Measurements from ENCODE around the gene KRT6B.

The KRT6B gene

DNA sequence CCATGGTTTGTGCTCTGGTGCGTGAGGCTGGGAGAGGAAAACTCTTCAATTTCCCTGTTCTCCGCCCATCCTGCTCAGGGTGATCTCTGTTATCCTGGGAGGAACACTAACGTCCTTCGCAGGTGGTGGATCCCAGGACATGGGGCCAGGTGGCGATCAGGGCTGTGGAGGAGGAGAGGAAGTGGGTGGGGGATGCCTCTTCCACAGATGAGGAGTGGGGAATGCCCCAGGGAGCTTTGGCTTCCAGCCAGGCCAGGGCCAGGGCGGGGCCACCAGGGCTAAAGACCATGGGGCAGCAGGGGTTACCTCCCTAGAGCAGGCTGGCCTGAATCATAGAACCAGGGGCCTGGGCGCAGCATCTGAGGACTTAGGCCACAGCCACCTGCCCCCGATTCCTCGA, 14.4 kb downstream of the KRT6B start:
- in situ Hi-C loops (cut with MboI; ENCODE audit: low sequenced_read_pairs), result no loop called here

DNA sequence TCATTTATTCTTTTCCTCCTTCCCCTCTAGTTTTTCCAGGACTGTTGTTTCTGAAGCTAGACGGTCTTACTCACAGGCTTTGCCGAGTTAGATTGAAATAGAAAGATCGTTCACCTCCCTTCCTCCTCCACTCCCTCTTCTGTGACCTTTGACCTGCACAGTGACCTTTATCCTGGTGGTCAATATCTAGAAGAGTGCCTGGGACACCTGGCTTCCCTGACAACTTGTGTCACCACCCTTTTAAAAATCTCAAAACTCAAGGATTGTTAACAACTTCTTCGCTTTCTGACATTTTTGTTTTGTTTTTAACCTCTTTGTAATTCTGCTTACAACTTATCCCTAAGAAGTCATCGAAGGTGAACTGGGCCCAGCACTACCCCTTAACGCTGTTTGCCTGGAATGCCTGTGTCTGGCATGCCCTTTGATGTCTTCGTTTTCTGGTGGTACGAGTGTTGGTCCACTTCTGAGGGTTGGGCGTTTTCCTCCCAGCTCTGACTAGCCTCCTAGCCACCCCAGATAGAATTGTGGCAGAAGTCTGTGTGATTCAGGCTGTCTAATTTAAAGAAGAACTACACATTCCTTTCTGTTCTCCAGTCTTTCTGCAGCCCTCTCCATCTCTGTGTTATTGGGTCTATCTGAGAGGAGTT, 15.0 kb downstream of the KRT6B start:
- in situ Hi-C loops (cut with MboI; ENCODE audit: low sequenced_read_pairs), result no loop called here

DNA sequence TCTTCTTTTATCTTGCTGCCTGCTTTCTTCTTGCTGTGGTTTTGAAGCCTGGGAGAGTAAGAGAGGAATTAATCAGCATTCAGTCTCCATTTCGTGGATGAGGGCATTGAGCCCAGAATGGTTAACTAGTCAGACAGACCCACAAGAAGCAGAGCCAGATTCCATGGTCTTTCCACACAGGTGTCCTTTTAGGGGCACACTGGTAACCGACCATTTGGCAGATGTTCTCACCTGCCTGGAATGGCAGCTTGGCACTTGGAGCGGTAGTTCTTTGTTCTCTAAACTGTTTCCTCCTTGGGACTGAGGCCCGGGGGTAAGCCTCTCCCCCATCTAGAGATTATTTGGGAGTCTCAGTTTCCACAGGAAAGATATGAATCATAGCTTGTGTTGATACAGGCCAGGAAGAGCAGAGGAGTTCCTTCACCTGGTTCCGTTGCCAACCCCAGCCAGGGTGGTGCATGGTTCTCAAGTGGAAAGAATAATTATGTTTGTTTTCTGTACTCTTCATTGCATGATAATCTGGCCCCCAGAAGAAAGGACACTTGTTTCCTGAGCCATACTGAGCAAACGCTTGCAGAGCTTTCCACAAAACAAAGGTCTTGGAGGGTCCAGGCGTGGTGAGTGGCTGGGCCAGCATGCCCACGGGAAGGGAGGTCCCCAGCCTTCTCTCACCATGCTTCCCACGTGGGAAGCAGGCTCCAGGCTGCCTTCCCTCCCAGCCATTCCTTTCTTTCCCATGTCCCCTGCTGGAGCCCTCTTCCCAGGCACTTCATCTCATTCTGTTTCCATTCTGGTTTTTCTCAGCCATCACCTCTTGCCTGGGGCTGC, 15.7 kb downstream of the KRT6B start:
- in situ Hi-C loops (cut with MboI; ENCODE audit: low sequenced_read_pairs), result no loop called here

DNA sequence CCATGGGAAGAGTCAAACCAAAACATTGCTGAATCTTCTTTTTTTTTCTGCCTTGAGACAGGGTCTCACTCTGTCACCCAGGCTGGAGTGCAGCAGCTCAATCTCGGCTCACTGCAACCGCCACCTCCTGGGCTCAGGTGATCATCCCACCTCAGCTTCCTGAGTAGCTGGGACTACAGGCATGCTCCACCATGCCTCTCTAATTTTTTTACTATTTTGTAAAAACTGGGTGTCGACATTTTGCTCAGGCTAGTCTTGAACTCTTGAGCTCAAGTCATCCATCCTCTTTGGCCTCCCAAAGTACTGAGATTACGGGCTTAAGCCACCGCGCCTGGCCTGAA, 16.3 kb downstream of the KRT6B start:
- in situ Hi-C loops (cut with MboI; ENCODE audit: low sequenced_read_pairs), result no loop called here

DNA sequence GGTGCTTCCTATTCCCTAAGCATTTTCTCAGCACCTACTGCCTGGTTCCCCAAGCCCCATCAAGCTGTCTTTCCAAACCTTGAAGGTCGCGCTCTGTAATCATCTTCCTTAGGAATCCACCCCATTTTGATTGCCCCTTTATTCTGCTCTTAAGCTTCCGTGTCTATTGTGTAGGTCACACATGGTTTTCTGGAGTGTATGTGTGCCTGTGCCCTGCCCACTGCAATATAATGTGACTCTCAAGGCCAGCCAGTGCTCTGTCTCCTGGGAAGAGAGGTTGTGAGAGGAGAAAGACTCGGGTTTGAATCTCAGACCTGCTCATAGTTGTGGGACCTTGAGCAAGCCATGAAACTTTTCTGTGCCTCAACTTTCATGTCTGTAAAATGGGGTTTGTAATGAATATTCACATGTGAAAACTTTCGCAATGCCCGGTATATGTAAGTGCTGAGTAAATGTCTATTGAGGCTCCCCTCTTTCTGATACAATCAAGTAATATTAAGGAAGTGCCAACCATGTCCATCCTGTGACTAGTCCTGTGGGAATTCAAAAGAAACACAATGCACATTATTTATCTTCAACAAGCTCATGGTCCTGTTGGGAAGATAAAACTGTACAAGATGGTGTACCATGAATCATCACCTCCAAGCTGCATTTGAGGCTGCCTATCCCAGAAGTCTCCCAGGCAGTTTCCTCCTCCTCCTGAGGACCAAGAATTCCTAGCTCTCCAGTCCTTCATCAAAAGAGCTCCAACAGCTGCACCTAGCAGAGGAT, 17.0 kb downstream of the KRT6B start:
- in situ Hi-C loops (cut with MboI; ENCODE audit: low sequenced_read_pairs), result no loop called here

DNA sequence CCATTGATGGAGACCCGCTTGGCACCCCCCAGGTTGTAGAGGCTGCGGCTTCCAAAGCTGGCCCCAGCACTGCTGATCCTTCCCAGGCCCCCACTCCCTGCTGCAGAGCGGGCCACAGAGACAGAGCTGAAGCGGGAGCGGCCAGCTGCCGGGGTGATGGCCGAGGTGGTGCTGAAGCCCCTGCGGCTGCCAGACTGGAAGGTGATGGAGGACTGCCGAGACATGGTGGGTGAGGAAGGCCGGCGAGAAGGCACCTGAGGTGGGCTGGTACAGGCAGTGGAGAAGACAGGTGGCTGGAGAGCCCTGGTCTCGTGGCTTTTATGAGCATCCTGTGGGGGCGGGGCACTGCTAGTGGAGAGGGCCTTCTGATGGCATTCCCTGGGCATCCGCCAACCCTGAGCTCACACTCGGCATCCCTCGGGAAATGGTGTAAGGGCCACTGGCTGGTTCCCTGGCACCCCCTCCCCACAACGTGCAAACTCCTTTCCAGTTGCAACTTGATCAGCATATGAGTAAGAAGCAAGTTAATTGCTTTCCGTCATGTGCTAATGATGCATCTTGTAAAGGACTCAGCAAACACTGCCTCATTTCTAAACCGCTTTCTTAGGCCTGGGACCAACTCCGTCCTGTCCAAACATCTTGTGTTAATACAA, 17.7 kb downstream of the KRT6B start, which contains the start of gene KRT75:
Gene KRT75 (minus strand): TSS at position 291 of the 653 bp plus-strand sequence. CDS start 67 bp downstream, at position 224.
- in situ Hi-C loops (cut with MboI; ENCODE audit: low sequenced_read_pairs), result no loop called here

DNA sequence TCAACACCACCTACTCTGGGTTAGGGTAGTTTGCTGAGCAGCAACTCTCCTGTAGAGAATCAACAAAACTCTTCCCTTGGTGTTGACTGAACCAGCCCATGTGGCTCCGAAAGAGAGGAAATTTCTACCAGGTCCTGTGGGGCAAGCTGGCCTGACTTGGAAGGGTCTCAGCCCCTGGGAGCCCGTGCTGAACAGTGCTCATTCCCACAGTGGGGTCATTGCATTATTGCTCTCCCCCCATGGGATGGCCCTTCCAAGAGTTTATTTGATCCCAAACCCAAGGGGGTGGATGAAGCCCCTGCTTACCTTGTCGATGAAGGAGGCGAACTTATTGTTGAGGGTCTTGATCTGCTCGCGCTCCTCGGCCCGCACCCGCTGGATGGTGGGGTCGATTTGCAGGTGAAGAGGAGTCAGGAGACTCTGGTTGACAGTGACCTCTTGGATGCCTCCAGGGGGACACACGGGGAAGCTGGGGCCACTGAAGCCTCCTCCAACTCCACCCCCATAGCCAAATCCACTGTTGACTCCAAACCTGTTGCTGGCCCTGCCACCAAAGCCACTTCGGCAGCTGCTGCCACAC, 18.4 kb downstream of the KRT6B start:
- in situ Hi-C loops (cut with MboI; ENCODE audit: low sequenced_read_pairs), result no loop called here

DNA sequence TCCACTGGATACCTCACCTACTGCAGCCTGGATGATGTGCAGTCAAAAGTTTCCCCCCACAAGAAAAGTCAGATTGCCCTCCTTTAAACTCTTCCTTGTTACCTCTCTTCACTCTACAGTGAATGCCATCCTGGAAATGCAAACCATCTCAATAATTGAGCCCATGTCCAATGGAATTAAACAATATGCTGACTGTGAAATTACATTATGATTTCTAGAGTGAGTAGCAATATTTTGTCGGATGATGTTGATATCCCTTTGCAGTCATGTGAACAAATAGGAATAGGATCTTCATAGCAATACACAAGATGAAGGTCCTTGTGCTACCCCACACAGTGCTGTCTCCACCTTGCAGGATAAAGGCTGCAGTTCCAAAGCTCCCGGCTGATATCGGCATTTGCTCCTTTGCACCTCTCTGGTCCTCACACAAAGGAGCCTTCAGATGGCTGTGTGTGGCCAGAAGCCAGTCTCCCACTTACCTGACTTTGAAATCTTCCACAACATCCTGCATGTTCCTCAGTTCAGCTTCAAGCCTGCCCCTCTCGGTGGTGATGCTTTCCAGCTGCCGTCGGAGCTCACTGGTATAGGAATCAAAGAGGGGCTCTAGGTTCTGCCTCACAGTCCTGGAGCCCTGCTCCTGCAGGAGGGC, 19.3 kb downstream of the KRT6B start:
- in situ Hi-C loops (cut with MboI; ENCODE audit: low sequenced_read_pairs), result no loop called here

DNA sequence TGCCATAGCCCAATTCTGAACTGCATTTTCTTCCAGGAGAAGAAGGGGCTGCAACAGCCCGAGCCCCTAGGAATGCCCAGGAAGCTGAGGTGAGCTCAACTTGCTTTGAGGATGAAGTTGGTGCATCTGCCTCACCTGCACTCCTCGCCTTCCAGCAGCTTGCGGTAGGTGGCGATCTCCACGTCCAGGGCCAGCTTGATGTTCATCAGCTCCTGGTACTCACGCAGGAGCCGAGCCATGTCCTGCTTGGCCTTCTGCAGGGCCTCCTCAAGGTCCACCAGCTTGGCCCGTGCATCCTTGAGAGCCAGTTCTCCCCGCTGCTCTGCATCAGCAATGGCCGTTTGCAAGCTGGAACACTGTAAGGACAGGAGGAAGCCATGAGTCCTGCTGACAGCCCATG, 23.8 kb downstream of the KRT6B start:
- in situ Hi-C loops (cut with MboI; ENCODE audit: low sequenced_read_pairs), result no loop called here

DNA sequence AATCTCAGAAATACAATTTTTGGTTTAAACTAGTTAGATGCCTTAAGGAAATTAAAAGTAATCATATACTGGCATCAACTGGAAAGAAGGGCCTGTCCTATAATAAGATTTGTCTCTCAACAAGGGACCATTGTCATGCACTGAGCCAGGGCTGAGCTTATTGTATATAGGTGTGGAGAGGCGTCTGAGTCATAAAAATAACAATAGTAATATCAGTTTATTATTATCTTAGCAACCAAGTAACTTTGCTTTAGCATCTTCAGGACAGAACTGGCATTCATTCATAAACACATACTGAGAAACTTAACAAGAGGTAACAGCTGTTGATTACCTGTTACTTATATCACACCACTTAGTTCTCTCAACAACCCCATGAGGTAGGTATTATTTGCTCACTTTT, 24.9 kb downstream of the KRT6B start:
- in situ Hi-C loops (cut with MboI; ENCODE audit: low sequenced_read_pairs), result no loop called here

DNA sequence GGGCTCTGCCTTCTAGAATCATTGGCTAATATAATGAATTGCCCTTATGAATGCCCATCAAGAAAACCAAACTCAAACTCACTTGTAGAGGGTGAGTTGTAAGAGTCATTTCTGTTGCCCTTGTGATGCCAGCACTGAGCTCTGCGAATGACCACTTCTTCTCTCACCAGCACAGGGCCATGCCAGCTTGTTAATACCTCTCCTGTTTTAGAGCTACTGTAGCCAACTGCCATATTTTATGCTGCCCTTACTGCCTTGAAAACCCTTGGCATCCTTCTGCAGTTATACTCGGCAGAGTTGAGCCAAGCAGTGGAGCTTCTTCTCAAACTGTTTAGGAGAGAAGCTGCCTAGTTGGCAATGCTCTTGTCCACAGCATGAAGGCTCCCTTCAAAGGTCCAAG, 25.9 kb downstream of the KRT6B start:
- in situ Hi-C loops (cut with MboI; ENCODE audit: low sequenced_read_pairs), result no loop called here

DNA sequence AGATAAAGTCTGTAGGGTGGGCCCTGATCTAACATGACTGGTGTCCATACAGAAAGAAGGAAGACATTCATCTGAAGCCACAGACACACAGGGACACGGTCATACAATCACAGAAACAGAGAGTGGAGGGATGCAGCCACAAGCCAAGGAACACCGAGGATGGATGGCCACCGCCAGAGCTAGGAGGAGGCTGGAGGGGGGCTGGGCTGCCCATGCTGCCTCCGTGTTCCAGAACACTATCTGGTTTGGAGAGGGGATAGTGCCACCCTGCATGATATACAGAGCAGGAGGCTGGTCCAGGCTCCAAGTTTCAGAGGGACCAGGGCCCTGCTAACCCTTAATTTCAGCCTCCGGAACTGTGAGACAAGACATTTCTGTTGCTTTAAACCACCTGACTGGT, 26.5 kb downstream of the KRT6B start:
- in situ Hi-C loops (cut with MboI; ENCODE audit: low sequenced_read_pairs), result no loop called here

DNA sequence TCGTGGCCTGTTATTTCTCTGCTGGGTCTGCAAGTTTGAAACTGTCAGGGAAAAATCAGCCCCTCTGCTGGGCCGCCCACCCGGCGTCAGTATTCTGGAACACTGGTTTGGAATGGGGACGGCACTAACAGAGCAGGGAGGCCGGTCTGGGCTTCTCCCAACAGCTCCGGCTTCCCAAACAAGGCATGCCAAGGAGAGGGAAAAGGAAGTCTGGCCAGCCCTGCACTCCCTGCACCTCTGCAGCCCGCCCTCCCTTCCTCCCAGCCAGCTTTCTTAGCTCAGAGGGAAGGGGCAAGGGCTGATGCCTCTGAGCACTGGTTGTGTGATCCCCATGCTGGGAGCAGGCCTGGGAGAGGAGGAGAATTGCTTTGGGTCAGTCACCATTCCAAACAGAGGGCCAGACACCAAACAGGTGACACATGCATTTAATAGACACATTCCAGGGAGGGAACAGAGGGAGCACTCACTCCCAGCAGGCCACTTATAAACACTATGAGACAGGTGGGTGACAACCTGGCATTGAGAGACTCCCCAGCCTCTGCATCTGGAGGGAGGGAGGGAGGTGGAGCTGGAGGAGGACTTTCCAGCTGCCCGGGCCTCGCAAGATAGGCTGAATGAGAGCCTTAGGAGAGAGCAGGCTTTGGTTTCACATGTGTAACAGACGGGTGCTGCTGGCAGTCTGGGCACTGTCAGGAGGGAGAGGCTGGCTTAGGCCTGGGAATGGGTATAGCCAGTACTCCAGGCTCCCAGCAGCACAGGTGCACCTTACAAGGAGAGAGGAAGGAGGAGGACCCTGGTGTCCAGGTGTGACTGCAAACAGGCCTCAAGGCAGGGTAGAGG, 28.1 kb downstream of the KRT6B start:
- in situ Hi-C loops (cut with MboI; ENCODE audit: low sequenced_read_pairs), result no loop called here

DNA sequence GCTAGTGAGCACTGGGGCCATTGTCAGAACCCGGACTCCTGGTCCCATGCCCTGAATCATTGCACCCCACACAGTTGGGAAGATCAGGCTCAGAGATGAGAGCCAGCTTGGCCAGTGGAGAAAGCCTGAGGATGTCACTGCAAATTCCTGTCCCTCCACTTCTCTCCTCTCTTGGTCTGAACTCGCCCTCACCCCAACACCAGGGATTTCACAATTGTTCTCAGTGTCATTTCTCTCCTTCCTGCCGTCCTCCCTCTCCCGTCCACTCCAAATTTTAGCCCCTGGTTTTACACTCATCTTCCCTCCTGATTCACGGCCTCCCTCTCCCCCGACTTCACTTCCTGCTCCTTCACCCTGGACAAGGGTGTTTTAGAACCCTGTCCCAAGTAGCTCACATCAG, 28.9 kb downstream of the KRT6B start:
- in situ Hi-C loops (cut with MboI; ENCODE audit: low sequenced_read_pairs), result no loop called here

DNA sequence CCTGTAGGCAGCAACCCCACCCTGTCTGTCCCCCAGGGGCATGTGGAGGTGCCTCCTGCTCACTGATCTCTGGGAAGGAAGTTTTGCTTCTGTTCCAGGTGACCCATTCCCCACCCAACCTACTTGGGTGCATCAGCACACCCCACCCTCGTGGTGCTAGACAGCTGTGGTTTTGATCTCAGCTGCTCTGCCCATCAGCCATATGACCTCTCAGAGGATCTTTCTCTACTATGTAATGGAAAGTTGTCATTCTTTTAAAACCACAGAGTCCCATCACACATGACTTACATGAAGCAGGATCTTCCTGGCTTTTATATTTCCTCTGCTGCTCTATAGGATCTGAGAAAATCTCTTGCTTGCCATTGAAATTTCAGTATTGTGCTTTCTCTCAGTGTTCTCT, 32.3 kb downstream of the KRT6B start:
- in situ Hi-C loops (cut with MboI; ENCODE audit: low sequenced_read_pairs), result no loop called here

DNA sequence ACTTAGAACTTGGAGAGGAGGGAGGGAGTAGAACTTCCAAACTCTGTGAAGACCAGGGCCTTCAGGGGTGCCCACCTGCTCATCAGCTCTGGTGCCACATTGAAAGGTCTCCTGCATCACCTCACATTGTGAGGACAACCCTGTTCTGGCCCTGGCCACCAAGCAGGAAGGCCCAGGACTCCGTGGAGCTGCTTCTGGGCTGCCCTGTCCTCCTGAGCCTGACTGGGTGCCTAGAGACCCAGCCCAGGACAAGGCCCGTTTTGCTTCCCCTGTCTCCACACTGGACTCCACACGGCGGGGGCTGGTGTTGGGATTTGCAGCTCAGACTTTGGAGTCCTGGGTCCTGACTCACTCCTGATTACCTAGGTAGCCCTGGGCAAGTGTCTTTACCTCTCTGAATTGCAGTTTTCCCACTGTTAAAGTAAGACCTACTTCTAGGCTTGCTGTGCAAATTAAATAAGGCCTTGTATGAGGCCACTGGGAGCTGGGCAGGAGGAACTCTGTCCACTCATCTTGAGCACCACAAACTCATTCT, 33.3 kb downstream of the KRT6B start:
- in situ Hi-C loops (cut with MboI; ENCODE audit: low sequenced_read_pairs), result no loop called here

DNA sequence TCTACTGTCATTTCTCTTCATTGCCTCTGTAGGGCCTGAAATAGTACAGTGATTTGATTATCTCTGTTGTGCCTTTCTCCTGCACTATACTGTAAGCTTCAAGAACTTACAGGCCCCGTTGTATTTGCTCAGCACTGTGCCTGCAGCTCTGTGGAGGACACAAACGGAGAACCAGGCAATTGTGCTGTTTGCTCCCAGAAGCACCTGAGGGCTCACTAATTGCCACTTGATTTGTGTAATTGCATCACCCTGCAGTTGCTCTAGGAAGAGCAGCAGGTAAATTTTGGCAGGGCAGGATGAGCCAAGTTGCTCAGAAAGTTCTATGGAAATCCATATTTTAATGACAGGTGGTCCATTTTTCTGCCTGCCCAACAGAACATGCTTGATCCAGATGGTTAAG, 34.2 kb downstream of the KRT6B start:
- in situ Hi-C loops (cut with MboI; ENCODE audit: low sequenced_read_pairs), result no loop called here

DNA sequence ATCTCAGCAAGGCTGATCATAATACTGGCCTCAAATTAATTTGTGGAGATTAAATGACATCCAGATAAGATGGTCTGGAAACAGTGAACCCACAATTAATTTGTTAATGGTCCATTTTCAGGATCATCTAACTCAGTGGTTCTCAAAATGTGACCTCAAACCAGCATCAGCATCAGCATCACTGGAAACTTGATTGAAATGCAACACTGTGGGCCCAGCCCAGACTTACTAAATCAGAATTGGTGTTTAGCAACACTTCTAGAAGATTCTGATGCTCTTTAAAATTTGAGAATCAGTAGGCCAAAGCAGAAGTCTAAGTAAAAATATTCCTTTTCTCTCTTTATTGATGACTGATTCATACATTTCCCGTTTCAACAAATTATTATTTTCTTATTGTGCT, 35.2 kb downstream of the KRT6B start:
- in situ Hi-C loops (cut with MboI; ENCODE audit: low sequenced_read_pairs), result no loop called here
